ENCODE results near the gene HOXB9.

DNA sequence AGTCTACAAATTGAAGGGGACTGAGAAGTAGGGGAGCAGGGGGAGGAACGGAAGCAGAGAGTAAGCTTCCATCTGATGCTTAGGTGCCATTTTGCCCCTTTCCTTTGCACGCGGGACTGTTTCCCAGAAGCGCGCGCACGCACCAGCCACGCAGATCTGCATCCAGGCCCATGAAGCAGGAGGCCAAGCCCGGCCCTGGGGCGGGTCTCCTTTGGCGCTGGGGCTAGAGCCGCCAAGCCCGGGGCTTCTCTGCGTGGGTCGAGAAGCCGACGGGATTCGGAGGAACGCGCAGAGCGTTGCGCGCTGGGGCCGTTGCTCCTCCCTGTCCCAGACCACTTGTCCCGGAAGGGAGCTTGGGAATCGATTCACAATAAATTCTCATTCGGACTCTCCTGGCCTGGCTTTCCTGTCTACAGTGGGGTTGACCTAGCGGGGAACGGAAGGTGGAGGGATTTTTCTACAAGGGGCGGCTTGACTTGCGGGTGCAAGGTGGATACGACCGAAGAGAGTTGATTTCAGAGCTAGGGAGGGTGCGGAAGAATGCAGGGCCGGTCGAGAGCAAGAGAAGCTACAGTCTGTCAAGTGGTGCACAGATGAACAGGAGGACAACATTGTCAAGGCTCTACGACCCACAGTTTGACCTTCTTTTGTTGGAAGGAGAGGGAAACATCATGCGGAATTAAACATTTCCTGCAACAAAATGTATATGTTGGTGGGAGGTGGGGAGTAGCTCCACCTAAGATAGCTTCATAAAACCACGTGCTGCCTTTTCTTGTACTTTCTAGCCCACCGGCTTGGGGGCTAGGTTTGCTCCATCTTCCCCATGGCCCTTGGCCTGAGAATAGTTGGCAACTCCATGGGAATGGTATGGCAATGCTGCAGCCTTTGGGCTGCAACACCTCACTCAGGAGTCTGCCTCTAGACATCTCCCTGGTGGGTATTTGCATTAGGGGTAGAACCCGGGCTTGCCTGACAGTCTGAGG is 4.5 kb downstream of the HOXB9 start:
- TF ChIP-seq, protein P1, sequence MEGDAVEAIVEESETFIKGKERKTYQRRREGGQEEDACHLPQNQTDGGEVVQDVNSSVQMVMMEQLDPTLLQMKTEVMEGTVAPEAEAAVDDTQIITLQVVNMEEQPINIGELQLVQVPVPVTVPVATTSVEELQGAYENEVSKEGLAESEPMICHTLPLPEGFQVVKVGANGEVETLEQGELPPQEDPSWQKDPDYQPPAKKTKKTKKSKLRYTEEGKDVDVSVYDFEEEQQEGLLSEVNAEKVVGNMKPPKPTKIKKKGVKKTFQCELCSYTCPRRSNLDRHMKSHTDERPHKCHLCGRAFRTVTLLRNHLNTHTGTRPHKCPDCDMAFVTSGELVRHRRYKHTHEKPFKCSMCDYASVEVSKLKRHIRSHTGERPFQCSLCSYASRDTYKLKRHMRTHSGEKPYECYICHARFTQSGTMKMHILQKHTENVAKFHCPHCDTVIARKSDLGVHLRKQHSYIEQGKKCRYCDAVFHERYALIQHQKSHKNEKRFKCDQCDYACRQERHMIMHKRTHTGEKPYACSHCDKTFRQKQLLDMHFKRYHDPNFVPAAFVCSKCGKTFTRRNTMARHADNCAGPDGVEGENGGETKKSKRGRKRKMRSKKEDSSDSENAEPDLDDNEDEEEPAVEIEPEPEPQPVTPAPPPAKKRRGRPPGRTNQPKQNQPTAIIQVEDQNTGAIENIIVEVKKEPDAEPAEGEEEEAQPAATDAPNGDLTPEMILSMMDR (IDR thresholded peaks at IDR 0.05 in 4 of 5, conservative IDR thresholded peaks at IDR 0.05 in 1 of 5): no peak
- TF ChIP-seq POLR2A (IDR thresholded peaks at IDR 0.05): no peak

All from gastrocnemius medialis (tissue), 4 donors.